HepG2 (cell line): ENCODE data around the gene MTA2. TPM values are rescaled to one million over a fixed set of nuclear protein-coding genes. Genes with fewer than 3 reads are reported as not detected.

Experiments used
- CENPX ChIP-seq: sonication (generic); formaldehyde crosslinking; IDR thresholded peaks from 2 replicates; pipeline ENCODE4 v1.9.0; 2021; ENCODE audit warnings: mild to moderate bottlenecking, missing genetic modification reagents, moderate library complexity
- GATAD1 ChIP-seq: IDR thresholded peaks from 2 replicates; pipeline ENCODE4 v1.6.1; 2016; ENCODE audit warnings: missing genetic modification reagents, missing compliant biosample characterization
- GPN1 ChIP-seq: sonication (generic); formaldehyde crosslinking; IDR thresholded peaks from 2 replicates; pipeline ENCODE4 v1.5.1; 2020; ENCODE audit warnings: missing genetic modification reagents, borderline replicate concordance
- HMG20B ChIP-seq: conservative IDR thresholded peaks from 2 replicates; pipeline ENCODE4 v1.6.1; 2016; ENCODE audit warnings: missing genetic modification reagents, missing compliant biosample characterization
- IRF2 ChIP-seq: IDR thresholded peaks from 2 replicates; pipeline ENCODE4 v1.6.1; 2018; ENCODE audit warnings: missing genetic modification reagents, missing compliant biosample characterization
- KDM6A ChIP-seq: IDR thresholded peaks from 2 replicates; pipeline ENCODE4 v1.6.1; 2016; ENCODE audit warnings: low read depth
- NFATC3 ChIP-seq: sonication (generic); formaldehyde crosslinking; IDR thresholded peaks from 2 replicates; pipeline ENCODE4 v1.5.1; 2020; ENCODE audit warnings: mild to moderate bottlenecking, missing genetic modification reagents
- ZNF382 ChIP-seq: sonication (generic); formaldehyde crosslinking; IDR thresholded peaks from 2 replicates; pipeline ENCODE4 v1.5.0; 2020; ENCODE audit warnings: missing genetic modification reagents, mild to moderate bottlenecking, borderline replicate concordance
- ZNF546 ChIP-seq: sonication (generic); formaldehyde crosslinking; conservative IDR thresholded peaks from 2 replicates; pipeline ENCODE4 v1.8.1; 2023; ENCODE audit warnings: mild to moderate bottlenecking, missing genetic modification reagents
- ZNF567 ChIP-seq: sonication (generic); formaldehyde crosslinking; IDR thresholded peaks from 2 replicates; pipeline ENCODE4 v1.8.1; 2023; ENCODE audit warnings: mild to moderate bottlenecking, missing genetic modification reagents, borderline replicate concordance
- ZNF607 ChIP-seq: sonication (generic); formaldehyde crosslinking; IDR thresholded peaks from 2 replicates; pipeline ENCODE4 v1.5.1; 2020; ENCODE audit warnings: missing genetic modification reagents, mild to moderate bottlenecking, borderline replicate concordance
- ZNF629 ChIP-seq: sonication (generic); formaldehyde crosslinking; conservative IDR thresholded peaks from 2 replicates; pipeline ENCODE4 v1.5.0; 2020; ENCODE audit warnings: missing genetic modification reagents
- ZSCAN9 ChIP-seq: IDR thresholded peaks from 2 replicates; pipeline ENCODE4 v1.6.1; 2016; ENCODE audit warnings: borderline replicate concordance
- polyA plus RNA-seq, 8 experiments: library from polyadenylated mRNA; depleted of rRNA in 3 of 8; stranded (reverse) in 7 of 8; unstranded in 1 of 8; fragments of >200 nt; fragmentation: Illumina TruSeq in 4 of 8; extraction: Trizol in 4 of 8; gene quantifications; 2 replicates each; pipeline versions ENCODE4 v1.2.1 to v1.2.3, GENCODE V29; 2011 to 2016; ENCODE audit warnings: low read depth in 4 of 8, missing spikeins in 1 of 8, mixed read lengths in 1 of 8; ENCODE audit not compliant: insufficient read depth in 1 of 8
- total RNA-seq, 5 experiments: library from RNA; depleted of rRNA; stranded (reverse); fragments of >200 nt; fragmentation: Illumina TruSeq; extraction: Trizol; gene quantifications; 2 replicates each; pipeline ENCODE4 v1.2.3, GENCODE V29; 2016; ENCODE audit warnings: low read depth in 1 of 5
- TF ChIP-seq, protein P1 (sequence below): sonication (generic); formaldehyde crosslinking; IDR thresholded peaks from 2 replicates; pipeline ENCODE4 v1.8.1; 2023; ENCODE audit warnings: mild to moderate bottlenecking, inconsistent platforms, moderate library complexity, missing genetic modification reagents, borderline replicate concordance
- TF ChIP-seq, protein P2 (sequence below): sonication (generic); formaldehyde crosslinking; IDR thresholded peaks from 2 replicates; pipeline ENCODE4 v1.5.0; 2020; ENCODE audit warnings: mild to moderate bottlenecking, missing genetic modification reagents
- TF ChIP-seq, protein P3 (sequence below): sonication (generic); formaldehyde crosslinking; IDR thresholded peaks from 2 replicates; pipeline ENCODE4 v1.4.0; 2020; ENCODE audit warnings: missing genetic modification reagents, mild to moderate bottlenecking, borderline replicate concordance
- TF ChIP-seq, protein P4 (sequence below): sonication (generic); formaldehyde crosslinking; IDR thresholded peaks from 2 replicates; pipeline ENCODE4 v1.5.0; 2020; ENCODE audit warnings: missing genetic modification reagents
- TF ChIP-seq, protein P5 (sequence below): sonication (generic); formaldehyde crosslinking; IDR thresholded peaks from 2 replicates; pipeline ENCODE4 v1.8.1; 2023; ENCODE audit warnings: mild to moderate bottlenecking, missing genetic modification reagents

The MTA2 gene
- total and polyA plus RNA-seq, 2 of the 13 experiments (the other 11 are each of a cell fraction or from before 2014, with no cell fraction given), result 14.0 to 70.0 TPM

DNA sequence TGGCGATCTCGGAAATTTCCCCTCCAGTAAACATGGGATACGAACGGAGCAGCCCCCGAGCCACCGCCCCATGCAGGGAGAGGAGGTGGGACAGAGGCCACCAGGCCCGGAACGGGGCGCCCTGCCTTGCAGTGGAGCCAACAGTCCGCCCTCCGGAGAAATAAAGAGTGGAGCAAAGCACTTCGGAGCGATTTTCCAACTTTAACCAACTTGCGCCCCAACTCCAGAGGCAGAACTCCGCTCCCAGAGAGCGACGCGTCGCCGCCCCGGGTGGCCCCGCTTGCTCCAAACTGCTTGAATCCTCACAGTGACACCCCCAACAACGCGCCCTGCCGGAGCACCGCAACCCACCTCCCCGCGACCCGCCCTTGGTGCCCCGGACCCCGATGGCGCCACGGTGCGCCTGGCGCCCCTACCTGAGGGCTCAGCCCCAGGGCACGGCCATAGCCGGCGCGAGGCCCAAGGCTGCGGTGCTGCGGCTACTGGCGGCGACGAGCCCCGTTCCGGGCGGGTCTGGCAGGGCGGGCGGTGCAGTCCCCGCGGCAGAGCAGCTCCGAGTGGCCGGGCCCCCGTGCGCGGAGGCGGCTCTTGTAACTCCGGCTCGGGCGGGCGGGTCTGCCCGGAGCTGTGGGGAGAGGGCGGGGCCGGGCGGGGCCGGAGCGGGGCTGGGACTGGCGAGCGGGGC is 55.3 kb downstream of the MTA2 start, which contains the start of gene AHNAK (continued):
- TF ChIP-seq, protein P1, sequence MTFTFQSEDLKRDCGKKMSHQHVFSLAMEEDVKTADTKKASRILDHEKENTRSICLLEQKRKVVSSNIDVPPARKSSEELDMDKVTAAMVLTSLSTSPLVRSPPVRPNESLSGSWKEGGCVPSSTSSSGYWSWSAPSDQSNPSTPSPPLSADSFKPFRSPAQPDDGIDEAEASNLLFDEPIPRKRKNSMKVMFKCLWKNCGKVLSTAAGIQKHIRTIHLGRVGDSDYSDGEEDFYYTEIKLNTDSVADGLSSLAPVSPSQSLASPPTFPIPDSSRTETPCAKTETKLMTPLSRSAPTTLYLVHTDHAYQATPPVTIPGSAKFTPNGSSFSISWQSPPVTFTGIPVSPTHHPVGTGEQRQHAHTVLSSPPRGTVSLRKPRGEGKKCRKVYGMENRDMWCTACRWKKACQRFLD (CRISPR knock-in tag), result no peak
- no peak for TF ChIP-seq CENPX (CRISPR knock-in tag)
- no peak for TF ChIP-seq GPN1 (CRISPR knock-in tag)
- TF ChIP-seq, protein P2, sequence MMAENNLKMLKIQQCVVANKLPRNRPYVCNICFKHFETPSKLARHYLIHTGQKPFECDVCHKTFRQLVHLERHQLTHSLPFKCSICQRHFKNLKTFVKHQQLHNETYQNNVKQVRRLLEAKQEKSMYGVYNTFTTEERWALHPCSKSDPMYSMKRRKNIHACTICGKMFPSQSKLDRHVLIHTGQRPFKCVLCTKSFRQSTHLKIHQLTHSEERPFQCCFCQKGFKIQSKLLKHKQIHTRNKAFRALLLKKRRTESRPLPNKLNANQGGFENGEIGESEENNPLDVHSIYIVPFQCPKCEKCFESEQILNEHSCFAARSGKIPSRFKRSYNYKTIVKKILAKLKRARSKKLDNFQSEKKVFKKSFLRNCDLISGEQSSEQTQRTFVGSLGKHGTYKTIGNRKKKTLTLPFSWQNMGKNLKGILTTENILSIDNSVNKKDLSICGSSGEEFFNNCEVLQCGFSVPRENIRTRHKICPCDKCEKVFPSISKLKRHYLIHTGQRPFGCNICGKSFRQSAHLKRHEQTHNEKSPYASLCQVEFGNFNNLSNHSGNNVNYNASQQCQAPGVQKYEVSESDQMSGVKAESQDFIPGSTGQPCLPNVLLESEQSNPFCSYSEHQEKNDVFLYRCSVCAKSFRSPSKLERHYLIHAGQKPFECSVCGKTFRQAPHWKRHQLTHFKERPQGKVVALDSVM (CRISPR knock-in tag), result no peak
- no peak for TF ChIP-seq ZSCAN9 (CRISPR knock-in tag)
- TF ChIP-seq, protein P3, sequence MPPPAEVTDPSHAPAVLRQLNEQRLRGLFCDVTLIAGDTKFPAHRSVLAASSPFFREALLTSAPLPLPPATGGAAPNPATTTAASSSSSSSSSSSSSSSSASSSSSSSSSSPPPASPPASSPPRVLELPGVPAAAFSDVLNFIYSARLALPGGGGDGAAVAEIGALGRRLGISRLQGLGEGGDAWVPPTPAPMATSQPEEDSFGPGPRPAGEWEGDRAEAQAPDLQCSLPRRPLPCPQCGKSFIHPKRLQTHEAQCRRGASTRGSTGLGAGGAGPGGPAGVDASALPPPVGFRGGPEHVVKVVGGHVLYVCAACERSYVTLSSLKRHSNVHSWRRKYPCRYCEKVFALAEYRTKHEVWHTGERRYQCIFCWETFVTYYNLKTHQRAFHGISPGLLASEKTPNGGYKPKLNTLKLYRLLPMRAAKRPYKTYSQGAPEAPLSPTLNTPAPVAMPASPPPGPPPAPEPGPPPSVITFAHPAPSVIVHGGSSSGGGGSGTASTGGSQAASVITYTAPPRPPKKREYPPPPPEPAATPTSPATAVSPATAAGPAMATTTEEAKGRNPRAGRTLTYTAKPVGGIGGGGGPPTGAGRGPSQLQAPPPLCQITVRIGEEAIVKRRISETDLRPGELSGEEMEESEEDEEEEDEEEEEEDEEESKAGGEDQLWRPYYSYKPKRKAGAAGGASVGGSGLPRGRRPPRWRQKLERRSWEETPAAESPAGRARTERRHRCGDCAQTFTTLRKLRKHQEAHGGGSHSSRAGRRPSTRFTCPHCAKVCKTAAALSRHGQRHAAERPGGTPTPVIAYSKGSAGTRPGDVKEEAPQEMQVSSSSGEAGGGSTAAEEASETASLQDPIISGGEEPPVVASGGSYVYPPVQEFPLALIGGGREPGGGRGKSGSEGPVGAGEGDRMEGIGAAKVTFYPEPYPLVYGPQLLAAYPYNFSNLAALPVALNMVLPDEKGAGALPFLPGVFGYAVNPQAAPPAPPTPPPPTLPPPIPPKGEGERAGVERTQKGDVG (CRISPR knock-in tag), result no peak
- TF ChIP-seq, protein P4, sequence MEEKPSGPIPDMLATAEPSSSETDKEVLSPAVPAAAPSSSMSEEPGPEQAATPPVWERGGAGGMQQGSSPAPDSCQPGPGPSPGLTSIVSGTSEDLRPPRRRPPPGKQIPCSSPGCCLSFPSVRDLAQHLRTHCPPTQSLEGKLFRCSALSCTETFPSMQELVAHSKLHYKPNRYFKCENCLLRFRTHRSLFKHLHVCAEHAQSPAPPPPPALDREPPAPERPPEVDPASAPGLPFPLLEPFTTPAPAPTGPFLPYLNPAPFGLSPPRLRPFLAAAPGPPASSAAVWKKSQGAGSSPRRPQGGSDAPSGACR, result peak; percentile 21; the same call in 1 of the 2 replicates
- no peak for TF ChIP-seq NFATC3 (CRISPR knock-in tag)
- TF ChIP-seq GATAD1 (CRISPR knock-in tag), result no peak
- no peak for TF ChIP-seq ZNF607 (CRISPR knock-in tag)
- TF ChIP-seq ZNF382 (CRISPR knock-in tag), result no peak
- TF ChIP-seq IRF2, result no peak
- no peak for TF ChIP-seq HMG20B (CRISPR knock-in tag)
- no peak for TF ChIP-seq ZNF546 (CRISPR knock-in tag)
- TF ChIP-seq ZNF629 (CRISPR knock-in tag), result no peak
- TF ChIP-seq ZNF567 (CRISPR knock-in tag), result no peak
- no peak for TF ChIP-seq KDM6A
- TF ChIP-seq, protein P5, sequence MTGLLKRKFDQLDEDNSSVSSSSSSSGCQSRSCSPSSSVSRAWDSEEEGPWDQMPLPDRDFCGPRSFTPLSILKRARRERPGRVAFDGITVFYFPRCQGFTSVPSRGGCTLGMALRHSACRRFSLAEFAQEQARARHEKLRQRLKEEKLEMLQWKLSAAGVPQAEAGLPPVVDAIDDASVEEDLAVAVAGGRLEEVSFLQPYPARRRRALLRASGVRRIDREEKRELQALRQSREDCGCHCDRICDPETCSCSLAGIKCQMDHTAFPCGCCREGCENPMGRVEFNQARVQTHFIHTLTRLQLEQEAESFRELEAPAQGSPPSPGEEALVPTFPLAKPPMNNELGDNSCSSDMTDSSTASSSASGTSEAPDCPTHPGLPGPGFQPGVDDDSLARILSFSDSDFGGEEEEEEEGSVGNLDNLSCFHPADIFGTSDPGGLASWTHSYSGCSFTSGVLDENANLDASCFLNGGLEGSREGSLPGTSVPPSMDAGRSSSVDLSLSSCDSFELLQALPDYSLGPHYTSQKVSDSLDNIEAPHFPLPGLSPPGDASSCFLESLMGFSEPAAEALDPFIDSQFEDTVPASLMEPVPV (CRISPR knock-in tag), result no peak
